GM12878 (cell line): ENCODE measurements around the gene CSF1R. TPM values are rescaled to one million over a fixed set of nuclear protein-coding genes. Genes with fewer than 3 reads are reported as not detected.

ENCODE experiments used
- polyA plus RNA-seq, 11 experiments: library from polyadenylated mRNA; depleted of rRNA in 4 of 11; unstranded in 6 of 11; stranded (reverse) in 5 of 11; fragments of >200 nt; fragmentation: Nextera tagmentation in 4 of 11; fragmentation: Illumina TruSeq in 1 of 11; extraction: Ambion mirVana in 4 of 11; extraction: Trizol in 1 of 11; gene quantifications; 1 replicate in 1 of 11; 2 replicates in 10 of 11; pipeline versions ENCODE4 v1.2.1 to v1.2.3, GENCODE V29; 2011 to 2016; ENCODE audit warnings: inconsistent platforms in 2 of 11, missing spikeins in 2 of 11, low read depth in 1 of 11
- small RNA-seq: library from RNA; depleted of rRNA; stranded (forward); fragments of <200 nt; gene quantifications from one replicate; pipeline ENCODE3, GENCODE V24; 2014
- total RNA-seq, 4 experiments: library from RNA; depleted of rRNA in 3 of 4; stranded (reverse); fragments of >200 nt in 3 of 4; fragmentation: Illumina TruSeq in 1 of 4; extraction: Trizol in 1 of 4; gene quantifications; 2 replicates each; pipeline versions ENCODE4 v1.2.1 to v1.2.3, GENCODE V29; 2013 to 2021

The CSF1R gene
- total and polyA plus RNA-seq, 10 of the 15 experiments (the other 5 are each of a cell fraction or from before 2014, with no cell fraction given), result 0.35 to 3.6 (median 1.2) TPM

Small RNA genes lying within 50 kb of the gene (small RNA-seq; reads per million reads assigned to genes)
- gene RF00019, result not detected

Other genes with a start within 250 kb of the CSF1R start
Only the 7 nearest of the 9 such genes appear.
- gene PDE6A, start 141.8 kb downstream of the CSF1R start, total RNA-seq (2014; rRNA removed), result not detected in 2 replicates
- gene PDE6A, start 141.8 kb downstream of the CSF1R start, total RNA-seq (2014; rRNA removed; fragmentation: Illumina TruSeq; extraction: Trizol), result not detected in 2 replicates
- not detected in 2 replicates for gene PDE6A, start 141.8 kb downstream of the CSF1R start, total RNA-seq (2021)
- gene PDE6A, start 141.8 kb downstream of the CSF1R start, polyA plus RNA-seq (2011; rRNA removed), result not detected in 2 replicates
- gene PDE6A, start 141.8 kb downstream of the CSF1R start, polyA plus RNA-seq (2014; fragmentation: Illumina TruSeq; extraction: Trizol), result not detected in 2 replicates
- gene PDE6A, start 141.8 kb downstream of the CSF1R start, polyA plus RNA-seq (2014; fragmentation: Nextera tagmentation; extraction: Ambion mirVana), result not detected
- 0.03 TPM in 1 of 2 replicates, not detected in the other for gene PDE6A, start 141.8 kb downstream of the CSF1R start, polyA plus RNA-seq (2014; rRNA removed)
- gene PDE6A, start 141.8 kb downstream of the CSF1R start, polyA plus RNA-seq (2016; fragmentation: Nextera tagmentation; extraction: Ambion mirVana), result under 1 TPM; 0.05 to 0.26 TPM
- 6.3 and 7.6 TPM in 2 replicates for gene SLC26A2, start 125.8 kb downstream of the CSF1R start, total RNA-seq (2014; rRNA removed)
- gene SLC26A2, start 125.8 kb downstream of the CSF1R start, total RNA-seq (2014; rRNA removed; fragmentation: Illumina TruSeq; extraction: Trizol), result 5.8 and 6.4 TPM in 2 replicates
- 5.7 and 6.1 TPM in 2 replicates for gene SLC26A2, start 125.8 kb downstream of the CSF1R start, total RNA-seq (2021)
- 4.3 and 5.9 TPM in 2 replicates for gene SLC26A2, start 125.8 kb downstream of the CSF1R start, polyA plus RNA-seq (2011; rRNA removed)
- gene SLC26A2, start 125.8 kb downstream of the CSF1R start, polyA plus RNA-seq (2014; fragmentation: Illumina TruSeq; extraction: Trizol), result 5.0 and 6.5 TPM in 2 replicates
- gene SLC26A2, start 125.8 kb downstream of the CSF1R start, polyA plus RNA-seq (2014; fragmentation: Nextera tagmentation; extraction: Ambion mirVana), result 1 to 10 TPM; 1.7 to 1.9 TPM
- gene SLC26A2, start 125.8 kb downstream of the CSF1R start, polyA plus RNA-seq (2014; rRNA removed), result 2.8 and 2.9 TPM in 2 replicates
- gene SLC26A2, start 125.8 kb downstream of the CSF1R start, polyA plus RNA-seq (2016; fragmentation: Nextera tagmentation; extraction: Ambion mirVana), result 1 to 10 TPM; 3.4 to 4.2 TPM
- 3.4 and 3.7 TPM in 2 replicates for gene TIGD6, start 85.9 kb downstream of the CSF1R start, total RNA-seq (2014; rRNA removed)
- gene TIGD6, start 85.9 kb downstream of the CSF1R start, total RNA-seq (2014; rRNA removed; fragmentation: Illumina TruSeq; extraction: Trizol), result 2.6 and 2.7 TPM in 2 replicates
- gene TIGD6, start 85.9 kb downstream of the CSF1R start, total RNA-seq (2021), result 2.2 and 2.9 TPM in 2 replicates
- 3.2 and 3.7 TPM in 2 replicates for gene TIGD6, start 85.9 kb downstream of the CSF1R start, polyA plus RNA-seq (2011; rRNA removed)
- 2.6 and 3.5 TPM in 2 replicates for gene TIGD6, start 85.9 kb downstream of the CSF1R start, polyA plus RNA-seq (2014; fragmentation: Illumina TruSeq; extraction: Trizol)
- gene TIGD6, start 85.9 kb downstream of the CSF1R start, polyA plus RNA-seq (2014; fragmentation: Nextera tagmentation; extraction: Ambion mirVana), result 1 to 10 TPM in 1 of 2 experiments, under 1 TPM in 1; 0.84 to 1.1 TPM
- gene TIGD6, start 85.9 kb downstream of the CSF1R start, polyA plus RNA-seq (2014; rRNA removed), result 2.7 and 3.3 TPM in 2 replicates
- gene TIGD6, start 85.9 kb downstream of the CSF1R start, polyA plus RNA-seq (2016; fragmentation: Nextera tagmentation; extraction: Ambion mirVana), result 1 to 10 TPM; 4.0 to 4.1 TPM
- 33.7 and 34.6 TPM in 2 replicates for gene HMGXB3, start 85.8 kb downstream of the CSF1R start, total RNA-seq (2014; rRNA removed)
- 25.4 and 26.2 TPM in 2 replicates for gene HMGXB3, start 85.8 kb downstream of the CSF1R start, total RNA-seq (2014; rRNA removed; fragmentation: Illumina TruSeq; extraction: Trizol)
- 34.9 and 38.1 TPM in 2 replicates for gene HMGXB3, start 85.8 kb downstream of the CSF1R start, total RNA-seq (2021)
- 37.6 and 42.2 TPM in 2 replicates for gene HMGXB3, start 85.8 kb downstream of the CSF1R start, polyA plus RNA-seq (2011; rRNA removed)
- gene HMGXB3, start 85.8 kb downstream of the CSF1R start, polyA plus RNA-seq (2014; fragmentation: Illumina TruSeq; extraction: Trizol), result 28.6 and 30.8 TPM in 2 replicates
- gene HMGXB3, start 85.8 kb downstream of the CSF1R start, polyA plus RNA-seq (2014; fragmentation: Nextera tagmentation; extraction: Ambion mirVana), result 1 to 10 TPM in 1 of 2 experiments, under 1 TPM in 1; 1.00 to 1.8 TPM
- 39.3 and 40.1 TPM in 2 replicates for gene HMGXB3, start 85.8 kb downstream of the CSF1R start, polyA plus RNA-seq (2014; rRNA removed)
- 10 to 100 TPM; 16.8 to 18.4 TPM for gene HMGXB3, start 85.8 kb downstream of the CSF1R start, polyA plus RNA-seq (2016; fragmentation: Nextera tagmentation; extraction: Ambion mirVana)
- 1.8 and 3.0 TPM in 2 replicates for gene PDGFRB, start 69.3 kb upstream of the CSF1R start, total RNA-seq (2014; rRNA removed)
- gene PDGFRB, start 69.3 kb upstream of the CSF1R start, total RNA-seq (2014; rRNA removed; fragmentation: Illumina TruSeq; extraction: Trizol), result 1.2 and 1.4 TPM in 2 replicates
- gene PDGFRB, start 69.3 kb upstream of the CSF1R start, total RNA-seq (2021), result 2.2 and 3.3 TPM in 2 replicates
- 0.64 and 0.65 TPM in 2 replicates for gene PDGFRB, start 69.3 kb upstream of the CSF1R start, polyA plus RNA-seq (2011; rRNA removed)
- gene PDGFRB, start 69.3 kb upstream of the CSF1R start, polyA plus RNA-seq (2014; fragmentation: Illumina TruSeq; extraction: Trizol), result 0.41 and 0.90 TPM in 2 replicates
- under 1 TPM; 0.02 to 0.16 TPM for gene PDGFRB, start 69.3 kb upstream of the CSF1R start, polyA plus RNA-seq (2014; fragmentation: Nextera tagmentation; extraction: Ambion mirVana)
- gene PDGFRB, start 69.3 kb upstream of the CSF1R start, polyA plus RNA-seq (2014; rRNA removed), result 0.94 and 2.1 TPM in 2 replicates
- 1 to 10 TPM; 1.5 to 1.7 TPM for gene PDGFRB, start 69.3 kb upstream of the CSF1R start, polyA plus RNA-seq (2016; fragmentation: Nextera tagmentation; extraction: Ambion mirVana)
- not detected in 2 replicates for gene CDX1, start 80.2 kb upstream of the CSF1R start, total RNA-seq (2014; rRNA removed)
- not detected in 2 replicates for gene CDX1, start 80.2 kb upstream of the CSF1R start, total RNA-seq (2014; rRNA removed; fragmentation: Illumina TruSeq; extraction: Trizol)
- gene CDX1, start 80.2 kb upstream of the CSF1R start, total RNA-seq (2021), result not detected in 2 replicates
- gene CDX1, start 80.2 kb upstream of the CSF1R start, polyA plus RNA-seq (2011; rRNA removed), result not detected in 2 replicates
- not detected in 2 replicates for gene CDX1, start 80.2 kb upstream of the CSF1R start, polyA plus RNA-seq (2014; fragmentation: Illumina TruSeq; extraction: Trizol)
- gene CDX1, start 80.2 kb upstream of the CSF1R start, polyA plus RNA-seq (2014; fragmentation: Nextera tagmentation; extraction: Ambion mirVana), result not detected
- gene CDX1, start 80.2 kb upstream of the CSF1R start, polyA plus RNA-seq (2014; rRNA removed), result not detected in 2 replicates
- gene CDX1, start 80.2 kb upstream of the CSF1R start, polyA plus RNA-seq (2016; fragmentation: Nextera tagmentation; extraction: Ambion mirVana), result not detected
- gene SLC6A7, start 103.5 kb upstream of the CSF1R start, total RNA-seq (2014; rRNA removed), result 0.06 and 0.11 TPM in 2 replicates
- gene SLC6A7, start 103.5 kb upstream of the CSF1R start, total RNA-seq (2014; rRNA removed; fragmentation: Illumina TruSeq; extraction: Trizol), result 0.05 TPM in 1 of 2 replicates, not detected in the other
- gene SLC6A7, start 103.5 kb upstream of the CSF1R start, total RNA-seq (2021), result 0.08 TPM in 1 of 2 replicates, not detected in the other
- gene SLC6A7, start 103.5 kb upstream of the CSF1R start, polyA plus RNA-seq (2011; rRNA removed), result not detected in 2 replicates
- 0.01 TPM in 1 of 2 replicates, not detected in the other for gene SLC6A7, start 103.5 kb upstream of the CSF1R start, polyA plus RNA-seq (2014; fragmentation: Illumina TruSeq; extraction: Trizol)
- not detected for gene SLC6A7, start 103.5 kb upstream of the CSF1R start, polyA plus RNA-seq (2014; fragmentation: Nextera tagmentation; extraction: Ambion mirVana)
- 0.04 TPM in 1 of 2 replicates, not detected in the other for gene SLC6A7, start 103.5 kb upstream of the CSF1R start, polyA plus RNA-seq (2014; rRNA removed)
- under 1 TPM in 1 of 2 experiments, not detected in 1; 0.15 TPM for gene SLC6A7, start 103.5 kb upstream of the CSF1R start, polyA plus RNA-seq (2016; fragmentation: Nextera tagmentation; extraction: Ambion mirVana)